ENCODE measurements around the gene LCAT. TPM values are rescaled to one million over a fixed set of nuclear protein-coding genes. Genes with fewer than 3 reads are reported as not detected.

Gene LCAT
- total RNA-seq, 1 experiment from 2014 or later, result 8.4 TPM

DNA sequence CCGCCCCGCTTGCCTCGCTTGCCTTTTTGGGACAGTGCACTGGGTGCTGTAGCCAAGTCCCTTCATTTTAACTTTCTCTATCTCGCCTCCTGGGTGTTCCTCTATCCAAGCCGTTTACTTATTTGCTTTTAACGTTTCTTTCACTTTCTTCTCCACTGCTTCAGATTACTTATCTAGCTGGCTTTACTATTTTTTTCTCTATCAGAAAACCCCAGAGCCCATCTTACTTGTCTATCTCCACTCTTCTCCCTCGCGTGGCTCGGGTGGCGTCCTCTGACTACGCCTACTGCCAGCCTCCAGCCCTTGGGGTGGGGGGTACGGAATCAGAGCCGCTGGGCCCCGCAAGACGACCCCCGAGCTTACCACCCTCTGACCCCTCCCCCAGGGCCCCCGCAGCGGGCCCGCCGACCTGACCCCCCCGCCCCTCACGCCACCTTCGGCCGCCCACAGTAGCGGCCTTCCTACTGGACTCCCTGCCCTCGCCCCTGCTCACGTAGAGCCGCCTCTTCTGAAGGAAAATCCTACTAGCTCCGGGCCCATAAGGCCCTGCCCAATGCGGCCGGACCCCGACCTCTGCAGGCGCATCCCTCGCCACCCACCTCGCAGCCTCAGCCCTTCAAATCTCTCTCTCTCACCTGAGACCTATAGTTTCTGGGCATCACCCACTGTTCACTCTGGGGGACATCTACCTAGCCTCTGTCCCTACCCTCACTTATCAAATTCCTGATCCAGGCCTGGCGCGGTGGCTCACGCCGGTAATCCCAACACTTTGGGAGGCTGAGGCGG is 25.5 kb upstream of the LCAT start:
- no peak for DNase-seq (ENCODE audit: extremely low read depth, low read depth)

DNA sequence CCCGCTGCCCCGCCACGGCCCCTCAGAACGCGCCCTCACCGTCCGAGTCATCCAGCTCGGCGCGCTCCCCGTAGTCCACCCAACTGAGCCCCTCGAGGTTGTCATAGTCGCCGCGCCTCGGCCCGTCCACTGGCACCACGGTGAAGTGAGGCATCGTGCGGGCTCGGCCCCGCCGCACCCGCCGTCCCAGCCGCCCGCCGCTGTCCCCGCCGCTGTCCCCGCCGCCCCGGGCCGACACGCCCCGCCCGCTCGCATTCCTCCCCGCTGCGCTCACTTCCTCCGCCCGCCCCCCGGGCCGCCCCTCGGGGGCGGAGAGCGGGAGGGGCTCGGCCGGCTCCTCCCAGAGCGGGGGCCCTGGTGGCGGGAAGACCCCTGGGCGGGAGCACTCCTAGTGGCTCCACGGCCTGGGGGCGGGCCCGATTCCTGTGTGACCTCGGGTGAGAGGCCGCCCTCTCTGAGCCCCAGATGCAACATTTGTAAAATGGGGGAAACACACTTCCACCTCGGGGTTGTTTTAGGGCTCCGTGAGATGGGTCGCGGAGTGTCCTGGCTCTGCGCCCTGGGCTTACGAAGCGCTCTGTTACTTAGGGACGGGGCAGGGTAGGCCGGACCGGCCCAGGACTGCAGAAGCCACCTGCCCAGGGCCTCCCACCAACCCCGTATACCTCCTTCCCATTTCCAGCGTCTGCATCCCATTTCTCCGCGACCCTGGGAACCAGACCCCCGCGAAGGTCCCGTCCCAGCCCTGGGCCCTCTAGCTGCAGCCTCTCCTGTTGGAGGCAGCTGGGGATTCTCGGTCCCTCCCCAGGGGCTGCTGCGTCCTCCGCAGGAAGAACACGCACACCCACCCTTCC is 24.7 kb upstream of the LCAT start, which contains the start of gene SLC12A4:
TSS of gene SLC12A4 (minus strand) at position 238 of the 854 bp plus-strand sequence. CDS start at position 154, 84 bp downstream.
- peak; percentile 60 for DNase-seq (ENCODE audit: extremely low read depth, low read depth)

GRCh38 chr16:67967958-67968399 is 24.1 kb upstream of the LCAT start:
- DNase-seq (ENCODE audit: extremely low read depth, low read depth), result no peak

DNA sequence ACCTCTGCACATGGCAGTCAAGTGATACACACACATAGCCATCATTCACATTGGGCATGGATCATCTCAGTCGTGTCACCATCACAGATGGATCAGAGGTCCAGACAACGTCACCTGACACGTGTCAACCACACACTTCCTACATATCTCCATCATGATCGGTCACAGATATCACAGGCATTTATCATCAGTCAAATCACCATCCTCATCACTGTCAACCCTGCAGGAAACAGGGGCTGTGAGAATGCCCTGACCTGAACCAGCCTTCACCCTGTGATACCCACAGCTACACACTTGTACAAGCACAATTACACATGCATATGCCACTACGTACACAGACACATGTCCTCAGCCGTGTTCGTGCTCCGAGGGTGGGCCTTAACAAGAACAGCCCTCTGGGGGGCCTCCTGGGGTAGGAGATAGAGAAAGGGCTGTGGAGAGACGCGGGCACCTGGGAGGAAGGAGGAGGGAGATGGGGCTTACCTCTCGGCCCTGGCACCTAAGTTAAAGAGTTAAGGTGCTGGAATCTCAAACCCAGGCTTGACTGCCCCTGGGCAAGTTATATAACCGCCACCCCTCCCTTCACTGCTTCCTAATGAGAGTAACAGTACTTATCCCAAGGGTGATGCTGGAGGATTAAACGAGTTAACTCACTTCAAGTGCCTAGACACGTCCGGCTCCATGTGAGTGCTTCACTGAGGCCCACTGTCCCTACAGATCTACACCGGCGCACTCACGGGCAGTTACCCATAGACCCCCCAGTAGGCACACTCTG is 23.4 kb upstream of the LCAT start:
- DNase-seq (ENCODE audit: extremely low read depth, low read depth), result no peak

GRCh38 chr16:67966549-67967182 is 22.7 kb upstream of the LCAT start:
- no peak for DNase-seq (ENCODE audit: extremely low read depth, low read depth)

DNA sequence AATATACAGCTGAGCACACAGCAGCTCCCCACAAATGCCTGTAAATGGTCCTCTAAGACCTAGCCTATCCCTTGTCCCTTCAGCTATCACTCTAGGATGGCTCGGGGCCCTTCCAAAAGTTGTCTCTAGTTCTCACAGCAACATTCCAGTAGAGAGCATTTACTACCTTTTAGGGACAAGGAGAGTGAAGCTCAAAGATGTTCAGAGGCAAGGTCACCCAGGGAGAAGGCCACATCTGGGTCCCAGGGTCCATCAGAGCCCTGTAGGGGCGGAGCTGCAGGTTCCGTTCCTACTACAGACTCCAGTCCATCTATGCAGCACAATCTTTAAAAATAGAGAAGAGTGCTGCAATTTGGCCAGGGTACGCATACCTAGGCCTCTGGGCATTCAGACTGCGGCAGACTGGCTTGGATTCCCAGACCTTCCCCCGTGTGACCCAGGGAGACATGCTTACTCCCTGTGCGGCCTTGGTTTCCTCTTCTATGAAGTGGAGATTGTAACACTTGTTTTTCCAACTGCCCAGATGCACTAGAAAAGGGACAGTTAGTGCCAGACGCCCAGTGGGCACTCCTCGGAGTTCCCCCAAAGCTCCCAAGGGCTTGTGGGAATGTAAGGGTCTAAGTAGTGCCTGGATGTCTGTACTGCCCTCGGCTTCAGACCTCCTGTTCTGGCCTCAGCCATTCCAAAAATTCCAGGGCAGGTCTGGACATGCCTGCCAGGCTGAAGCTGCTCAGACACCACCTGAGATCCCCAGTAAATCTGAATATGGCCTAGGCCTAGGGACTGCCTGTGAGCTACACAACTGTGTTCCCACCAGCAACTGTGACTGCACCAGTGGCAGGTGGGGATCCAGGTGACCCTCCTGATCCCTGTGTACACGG is 22.0 kb upstream of the LCAT start:
- no peak for DNase-seq (ENCODE audit: extremely low read depth, low read depth)

DNA sequence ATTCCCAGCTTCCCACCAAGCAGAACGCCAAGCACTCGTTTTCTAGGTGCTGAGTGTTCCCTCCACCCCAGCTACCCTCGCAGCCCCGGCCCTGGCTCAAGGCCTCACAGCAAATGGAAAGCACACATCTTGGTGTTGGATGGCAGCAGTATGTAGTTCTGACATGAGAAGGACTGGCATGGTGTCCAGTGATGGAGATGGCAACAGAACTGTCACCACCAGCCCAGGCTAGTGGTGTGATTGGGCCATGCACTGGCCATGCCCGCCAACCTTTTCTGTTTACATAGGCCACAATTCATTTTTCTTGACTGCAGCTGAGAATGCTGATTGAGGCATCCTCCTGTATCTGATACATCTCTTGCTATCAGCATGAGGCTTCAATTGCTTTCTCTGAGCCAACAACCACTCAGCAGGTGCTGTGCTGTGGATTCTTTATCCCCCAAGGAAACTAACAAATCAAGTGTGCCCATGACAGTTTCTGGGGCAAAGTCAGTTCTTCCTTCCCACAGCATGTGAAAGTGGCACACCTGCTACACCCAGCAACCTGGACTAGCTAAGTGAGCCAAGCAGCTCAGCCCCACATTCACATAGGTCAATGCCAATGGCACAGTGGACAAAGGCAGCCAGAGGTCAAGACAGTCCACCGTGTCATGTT is 20.7 kb upstream of the LCAT start:
- DNase-seq (ENCODE audit: extremely low read depth, low read depth), result no peak

GRCh38 chr16:67963662-67964321 is 19.9 kb upstream of the LCAT start:
- DNase-seq (ENCODE audit: extremely low read depth, low read depth), result no peak

GRCh38 chr16:67963292-67963661 is 19.4 kb upstream of the LCAT start:
- DNase-seq (ENCODE audit: extremely low read depth, low read depth), result no peak

DNA sequence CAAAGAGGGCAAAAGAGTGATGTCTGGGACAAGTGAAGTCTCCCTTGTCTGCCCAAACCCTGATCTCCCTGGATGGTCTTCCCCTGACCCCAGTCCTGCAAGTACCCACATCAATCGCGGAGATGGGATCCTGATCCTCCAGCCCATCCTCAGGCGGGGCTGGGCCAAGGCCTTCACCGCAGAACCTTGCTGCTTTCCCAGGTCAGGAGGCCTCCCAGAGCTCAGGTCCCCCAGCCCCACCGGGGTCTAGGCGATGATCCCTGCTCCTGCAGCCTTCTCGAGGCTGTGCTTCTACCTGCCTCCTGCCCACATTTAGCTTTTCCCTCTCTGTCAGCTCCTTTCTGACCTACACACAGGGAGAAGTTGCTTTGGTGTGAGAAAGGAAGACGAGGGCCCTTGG is 18.2 kb upstream of the LCAT start:
- no peak for DNase-seq (ENCODE audit: extremely low read depth, low read depth)

DNA sequence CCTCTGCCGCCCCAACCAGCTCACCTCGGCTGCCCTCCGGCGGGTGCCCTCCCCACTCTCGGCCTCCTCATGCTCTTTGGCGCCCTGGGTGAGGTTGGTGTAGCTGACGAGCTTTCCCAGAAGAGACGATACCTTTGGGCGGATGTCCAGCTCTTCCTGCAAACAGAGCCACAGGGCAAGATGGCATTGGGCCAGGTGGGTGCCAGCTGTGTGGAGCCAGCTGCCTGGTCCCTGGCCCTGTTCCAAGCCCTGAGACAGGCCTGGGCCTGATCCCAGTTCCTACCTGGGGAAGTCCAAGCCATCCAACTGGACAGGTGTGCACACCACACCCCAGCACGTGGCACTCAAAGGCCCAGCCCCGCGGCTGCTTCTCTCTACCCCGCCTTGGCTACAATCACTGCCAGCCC is 17.6 kb upstream of the LCAT start:
- DNase-seq (ENCODE audit: extremely low read depth, low read depth), result no peak

GRCh38 chr16:67959536-67960329 is 15.8 kb upstream of the LCAT start:
- DNase-seq (ENCODE audit: extremely low read depth, low read depth), result no peak

DNA sequence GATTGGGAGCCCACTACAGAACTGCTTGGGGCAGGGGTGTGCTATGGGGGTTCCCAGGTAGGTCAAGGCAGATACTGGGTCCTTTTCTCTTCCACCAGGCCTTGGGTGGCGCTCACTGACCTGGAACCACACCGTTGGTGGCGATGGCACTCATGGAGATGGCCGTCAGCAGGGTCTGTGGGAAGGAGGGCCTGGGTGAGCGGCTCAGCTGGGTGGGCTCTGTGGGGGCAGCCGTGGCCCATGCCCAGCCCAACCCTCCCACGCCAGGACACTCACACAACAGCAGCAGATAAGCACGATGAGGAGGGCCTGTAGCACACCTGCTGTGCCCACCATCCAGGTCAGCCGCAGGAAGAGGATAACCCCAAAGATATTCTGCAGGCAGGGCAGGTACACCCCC is 13.7 kb upstream of the LCAT start:
- DNase-seq (ENCODE audit: extremely low read depth, low read depth), result no peak

DNA sequence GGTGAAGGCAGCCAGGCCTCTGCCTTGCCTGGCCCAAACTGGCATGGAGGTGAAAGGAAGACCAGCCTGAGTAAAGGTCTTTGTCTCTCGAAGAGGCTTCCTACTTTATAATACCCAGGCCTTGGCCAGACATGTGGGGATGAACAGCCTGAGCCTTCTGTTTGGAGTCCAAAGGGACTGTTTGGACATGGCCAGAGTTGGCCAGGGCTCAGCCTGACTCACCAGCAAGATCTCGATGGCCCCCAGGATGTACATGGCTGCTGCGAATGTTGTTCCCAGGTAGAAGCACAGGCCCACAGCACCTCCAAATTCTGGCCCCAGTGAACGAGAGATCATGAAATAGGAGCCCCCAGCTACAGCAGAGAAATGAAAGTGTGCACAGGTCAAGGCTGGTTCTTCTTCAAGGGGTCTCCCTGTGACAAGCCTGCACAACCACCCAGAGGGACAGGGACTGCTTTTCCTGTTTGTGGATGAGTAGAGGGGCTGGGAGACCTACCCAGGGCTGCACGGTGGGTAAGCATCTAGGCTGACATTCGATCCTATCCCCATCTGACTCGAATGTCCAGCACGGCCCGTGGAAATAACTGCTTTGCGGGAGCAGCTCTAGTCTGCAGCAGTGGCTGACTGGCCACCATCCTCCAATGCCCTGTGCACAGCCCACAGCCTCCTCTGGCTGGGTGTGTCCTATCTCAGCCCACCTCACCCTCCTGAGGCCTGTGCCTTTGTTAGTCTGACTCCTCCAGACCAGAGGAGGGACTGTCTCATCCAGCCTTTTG is 10.7 kb upstream of the LCAT start:
- no peak for DNase-seq (ENCODE audit: extremely low read depth, low read depth)

DNA sequence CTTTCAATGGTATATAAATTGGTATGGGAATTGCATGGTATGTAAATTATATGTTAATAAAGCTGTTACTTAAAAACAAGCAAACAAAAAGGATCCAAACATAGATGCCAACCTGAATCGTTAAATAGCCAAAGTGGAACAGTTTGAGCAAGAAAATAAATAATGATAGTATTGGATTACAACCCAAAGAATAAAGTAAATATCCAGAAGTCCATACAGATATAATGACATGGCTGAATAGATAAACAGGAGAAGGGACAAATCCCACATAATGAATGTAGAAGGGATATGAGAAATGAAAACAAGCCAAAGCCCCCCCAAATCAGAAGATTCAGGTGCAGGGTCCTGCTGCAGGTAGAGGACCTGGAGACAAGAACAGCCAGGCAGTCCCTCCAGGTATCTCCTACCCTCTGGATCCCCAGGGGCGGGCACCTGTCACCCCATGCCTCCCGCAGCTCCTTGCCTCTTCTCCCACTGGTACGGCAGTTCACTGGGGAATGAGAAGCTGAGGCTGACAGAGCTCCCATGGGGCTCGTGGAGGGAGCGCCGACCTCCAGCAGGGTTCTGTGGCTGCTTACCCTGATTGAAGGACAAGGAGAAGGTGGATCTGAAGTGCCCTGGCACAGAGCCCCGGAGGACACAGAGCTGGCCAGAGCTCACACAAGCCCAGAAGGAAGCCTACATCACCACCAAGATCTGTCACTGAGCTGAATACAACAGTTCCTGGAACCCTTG is 9.9 kb upstream of the LCAT start:
- no peak for DNase-seq (ENCODE audit: extremely low read depth, low read depth)

- no peak for DNase-seq (ENCODE audit: extremely low read depth, low read depth)
These were observed 7.6 kb upstream of the LCAT start for GRCh38 chr16:67951485-67951884.
